Sigmoid colon (tissue), 4 donors: ENCODE measurements around the gene SLC6A18.

Experiments used
- CTCF ChIP-seq, 4 experiments: fragments of 450-650 bp in 3 of 4; fragments of 200-600 bp in 1 of 4; IDR thresholded peaks; one replicate each; pipeline ENCODE4 v1.5.1; 2016 to 2019; ENCODE audit warnings: antibody characterized with exemption in 4 of 4, mild to moderate bottlenecking in 3 of 4, moderate library complexity in 2 of 4
- EP300 ChIP-seq, 4 donors: sonication (generic); formaldehyde crosslinking; IDR thresholded peaks; one replicate each; pipeline ENCODE4 v1.6.1; 2017; ENCODE audit warnings: antibody characterized with exemption in 4 of 4
- POLR2AphosphoS5 ChIP-seq, 4 donors: sonication (generic); formaldehyde crosslinking; IDR thresholded peaks; one replicate each; pipeline ENCODE4 v1.6.1; 2017; ENCODE audit warnings: antibody characterized with exemption in 4 of 4

- TF ChIP-seq POLR2AphosphoS5 (IDR thresholded peaks at IDR 0.05), result no peak
- TF ChIP-seq CTCF (IDR thresholded peaks at IDR 0.05), result no peak
- no peak for TF ChIP-seq EP300 (IDR thresholded peaks at IDR 0.05)
These were observed 69.1 kb downstream of the SLC6A18 start for GRCh38 chr5:1294206-1294834.
